ENCODE results near the gene SCAMP1. TPM values are rescaled to one million over a fixed set of nuclear protein-coding genes. Genes with fewer than 3 reads are reported as not detected.
A peak's percentile ranks its signal among the peaks of the same experiment; 100 is the strongest.

The SCAMP1 gene
- total and polyA plus RNA-seq, 2 experiments from 2014 or later = 57.7 to 66.9 TPM

DNA sequence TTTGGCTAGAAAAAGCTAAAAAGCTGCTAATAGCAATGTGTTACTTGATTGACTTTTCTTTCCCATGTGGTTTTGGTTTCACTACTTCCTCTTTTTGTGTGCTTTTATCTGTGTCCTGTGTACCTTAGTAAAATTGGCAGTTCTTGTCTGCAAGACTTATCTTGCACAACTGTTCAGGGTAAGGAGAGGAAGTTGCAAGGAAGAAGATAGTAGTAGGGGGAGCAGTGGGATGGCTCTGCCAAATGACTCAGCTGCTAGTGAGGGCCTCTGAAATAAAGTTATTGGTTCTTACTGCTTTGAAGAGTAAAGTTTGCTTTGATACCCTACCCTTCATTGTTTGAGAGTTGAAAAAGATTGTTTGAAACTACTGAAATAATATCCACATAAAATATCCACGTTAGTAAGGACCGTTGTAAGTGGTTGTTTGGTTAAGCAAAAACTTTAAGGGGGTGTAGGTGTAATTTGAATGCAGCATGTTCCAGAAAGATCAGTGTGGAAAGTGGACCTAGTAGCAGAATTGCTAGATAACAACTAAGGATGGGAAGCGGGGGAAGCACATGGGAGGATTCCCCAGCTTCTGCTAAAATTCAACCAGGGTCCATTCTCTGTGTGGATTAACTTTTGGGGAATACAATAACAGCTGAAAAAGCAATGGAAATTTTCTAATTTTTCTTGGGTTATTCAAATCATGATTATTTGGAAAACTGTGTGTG, 123.5 kb downstream of the SCAMP1 start:
- Histone ChIP-seq H3K9me3 (ENCODE audit: low read depth) (no peaks in the 10 kb centered on the region), H3K79me2 (ENCODE audit: insufficient read depth) (no peaks in the 10 kb centered on the region), H4K20me1 (ENCODE audit: insufficient read depth) (no peaks in the 10 kb centered on the region), H3K4me1 (ENCODE audit: insufficient read depth) (peaks cover 7% of the 10 kb centered on the region), H3K9ac (no peak overlapping the region), H3K4me2 (ENCODE audit: unreplicated experiment) (no peak overlapping the region), H2AFZ (no peak overlapping the region), H3K9me2 (ENCODE audit: insufficient read depth) (no peaks in the 10 kb centered on the region), H3F3A (ENCODE audit: insufficient read depth) (no peaks in the 10 kb centered on the region), H3K4me3 (no peak overlapping the region), H3K27ac (no peak overlapping the region), H3K27me3 (replicated peaks; ENCODE audit: insufficient read depth) (no peaks in the 10 kb centered on the region), H3K36me3 (ENCODE audit: low read depth) (peaks cover 8% of the 10 kb centered on the region; the same call in 1 of the 2 replicates)
- in situ Hi-C loops (cut with MboI) = no loop called here
- TF ChIP-seq EZH2phosphoT487 (IDR thresholded peaks at IDR 0.05; ENCODE audit: insufficient read depth, low read depth) (no peak), EZH2 (IDR thresholded peaks at IDR 0.05; ENCODE audit: insufficient read depth, poor library complexity, severe bottlenecking) (no peak)
- 78 to 89% methylated on average over 3 of the region's 3 CpGs for WGBS, 2 experiments (ENCODE audit: low coverage in 1 of 2, low lambda C conversion rate in 2 of 2, missing lambda C conversion rate in 2 of 2)
- peak; percentile 37 for DNase-seq

GRCh38 chr5:78486218-78486617, 125.8 kb downstream of the SCAMP1 start:
- no peaks in the 10 kb centered on the region for H3F3A ChIP-seq (ENCODE audit: insufficient read depth)
- peaks cover 9% of the 10 kb centered on the region; the same call in 1 of the 2 replicates for H3K36me3 ChIP-seq (ENCODE audit: low read depth)
- in situ Hi-C loops (cut with MboI) = no loop called here
- H3K4me1 ChIP-seq (ENCODE audit: insufficient read depth) = peaks cover 7% of the 10 kb centered on the region
- H3K4me3 ChIP-seq = no peak overlapping the region
- H3K27me3 ChIP-seq (replicated peaks; ENCODE audit: insufficient read depth) = no peaks in the 10 kb centered on the region
- H3K9ac ChIP-seq = no peak overlapping the region
- H3K27ac ChIP-seq = no peak overlapping the region
- TF ChIP-seq EZH2phosphoT487 (IDR thresholded peaks at IDR 0.05; ENCODE audit: insufficient read depth, low read depth) (no peak), EZH2 (IDR thresholded peaks at IDR 0.05; ENCODE audit: insufficient read depth, poor library complexity, severe bottlenecking) (no peak)
- no peaks in the 10 kb centered on the region for H4K20me1 ChIP-seq (ENCODE audit: insufficient read depth)
- no peak overlapping the region for H2AFZ ChIP-seq
- 82 to 84% methylated on average over 2 of the region's 2 CpGs for WGBS, 2 experiments (ENCODE audit: low coverage in 1 of 2, low lambda C conversion rate in 2 of 2, missing lambda C conversion rate in 2 of 2)
- no peaks in the 10 kb centered on the region for H3K79me2 ChIP-seq (ENCODE audit: insufficient read depth)
- DNase-seq = no peak
- H3K9me3 ChIP-seq (ENCODE audit: low read depth) = no peaks in the 10 kb centered on the region
- no peaks in the 10 kb centered on the region for H3K9me2 ChIP-seq (ENCODE audit: insufficient read depth)
- H3K4me2 ChIP-seq (ENCODE audit: unreplicated experiment) = no peak overlapping the region

- TF ChIP-seq EZH2phosphoT487 (IDR thresholded peaks at IDR 0.05; ENCODE audit: insufficient read depth, low read depth) (no peak), EZH2 (IDR thresholded peaks at IDR 0.05; ENCODE audit: insufficient read depth, poor library complexity, severe bottlenecking) (no peak)
- H3K4me1 ChIP-seq (ENCODE audit: insufficient read depth) = peaks cover 7% of the 10 kb centered on the region
- no peak overlapping the region for H3K4me3 ChIP-seq
- no peaks in the 10 kb centered on the region for H3K79me2 ChIP-seq (ENCODE audit: insufficient read depth)
- in situ Hi-C loops (cut with MboI) = no loop called here
- no peak overlapping the region for H3K27ac ChIP-seq
- WGBS, 2 experiments (ENCODE audit: low coverage in 1 of 2, low lambda C conversion rate in 2 of 2, missing lambda C conversion rate in 2 of 2) = 92 to 97% methylated on average over 4 of the region's 4 CpGs
- no peaks in the 10 kb centered on the region for H3K9me2 ChIP-seq (ENCODE audit: insufficient read depth)
- no peaks in the 10 kb centered on the region for H3K9me3 ChIP-seq (ENCODE audit: low read depth)
- H3K27me3 ChIP-seq (replicated peaks; ENCODE audit: insufficient read depth) = no peaks in the 10 kb centered on the region
- H3K9ac ChIP-seq = no peak overlapping the region
- H3K36me3 ChIP-seq (ENCODE audit: low read depth) = peaks cover 9% of the 10 kb centered on the region; the same call in 1 of the 2 replicates
- no peaks in the 10 kb centered on the region for H4K20me1 ChIP-seq (ENCODE audit: insufficient read depth)
- H3K4me2 ChIP-seq (ENCODE audit: unreplicated experiment) = no peak overlapping the region
- no peak overlapping the region for H2AFZ ChIP-seq
- no peak for DNase-seq
- H3F3A ChIP-seq (ENCODE audit: insufficient read depth) = no peaks in the 10 kb centered on the region
Measured at GRCh38 chr5:78487846-78488245, 127.4 kb downstream of the SCAMP1 start.

DNA sequence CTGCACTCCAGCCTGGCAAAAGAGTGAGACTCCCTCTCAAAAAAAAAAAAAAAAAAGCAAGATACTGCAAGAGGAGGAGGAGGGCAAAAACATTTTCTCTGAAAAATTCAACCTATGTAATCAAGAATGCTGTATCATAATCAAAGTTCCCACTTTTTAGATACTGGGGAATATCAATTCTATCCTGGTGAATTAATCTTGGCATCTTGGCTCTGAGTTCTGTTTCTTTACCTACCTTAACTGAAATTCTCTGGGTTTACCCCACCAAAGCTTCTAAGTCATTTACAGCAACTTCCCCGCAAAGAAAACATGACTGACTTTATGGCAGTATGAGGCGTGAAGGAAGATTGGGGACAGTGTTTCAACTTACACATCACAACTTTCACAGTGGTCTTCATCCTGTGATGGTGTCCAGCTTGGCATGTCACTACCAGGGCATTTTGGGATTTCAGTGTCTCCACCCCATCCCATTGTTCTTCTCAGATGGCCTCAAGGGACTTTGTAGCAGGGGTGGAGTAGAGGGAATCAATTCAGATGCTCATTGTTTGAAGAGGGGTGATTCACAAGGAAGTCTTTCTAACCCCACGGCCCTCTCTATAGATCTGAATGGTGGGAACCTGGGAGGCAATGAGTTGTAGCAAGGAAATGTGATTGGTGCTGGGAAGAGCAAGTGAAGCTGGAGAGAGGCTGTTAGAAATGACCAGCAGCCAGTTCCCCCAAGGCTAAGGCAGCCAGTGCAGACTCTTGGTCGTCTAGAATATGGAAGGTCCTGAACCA, 130.5 kb downstream of the SCAMP1 start:
- no peaks in the 10 kb centered on the region for H3K9me3 ChIP-seq (ENCODE audit: low read depth)
- 80 to 82% methylated on average over 4 of the region's 4 CpGs for WGBS, 2 experiments (ENCODE audit: low coverage in 1 of 2, low lambda C conversion rate in 2 of 2, missing lambda C conversion rate in 2 of 2)
- in situ Hi-C loops (cut with MboI) = no loop called here
- H3K9ac ChIP-seq = no peak overlapping the region
- no peaks in the 10 kb centered on the region for H3K27me3 ChIP-seq (replicated peaks; ENCODE audit: insufficient read depth)
- no peak overlapping the region for H3K4me3 ChIP-seq
- H3K79me2 ChIP-seq (ENCODE audit: insufficient read depth) = no peaks in the 10 kb centered on the region; the same call in 1 of the 2 replicates
- no peak overlapping the region for H3K27ac ChIP-seq
- DNase-seq = no peak
- H3K36me3 ChIP-seq (ENCODE audit: low read depth) = peaks cover 9% of the 10 kb centered on the region; the same call in 1 of the 2 replicates
- H3K4me1 ChIP-seq (ENCODE audit: insufficient read depth) = peaks cover 2% of the 10 kb centered on the region
- no peak for TF ChIP-seq EZH2 (IDR thresholded peaks at IDR 0.05; ENCODE audit: insufficient read depth, poor library complexity, severe bottlenecking)
- no peak for TF ChIP-seq EZH2phosphoT487 (IDR thresholded peaks at IDR 0.05; ENCODE audit: insufficient read depth, low read depth)
- no peaks in the 10 kb centered on the region for H4K20me1 ChIP-seq (ENCODE audit: insufficient read depth)
- no peaks in the 10 kb centered on the region for H3K9me2 ChIP-seq (ENCODE audit: insufficient read depth)
- H3K4me2 ChIP-seq (ENCODE audit: unreplicated experiment) = no peak overlapping the region
- H2AFZ ChIP-seq = no peak overlapping the region
- no peaks in the 10 kb centered on the region for H3F3A ChIP-seq (ENCODE audit: insufficient read depth)
